Psoas muscle (tissue), 8 donors: ENCODE data around the gene MTHFSD. TPM values are rescaled to one million over a fixed set of nuclear protein-coding genes. Genes with fewer than 3 reads are reported as not detected.

Experiments used
- ATAC-seq, 4 donors: fragments of 200-7000 bp; cut with Tn5 transposase; one replicate each; pipeline ENCODE4 v1.9.1; 2020; ENCODE audit warnings: moderate library complexity in 3 of 4, mild to moderate bottlenecking in 2 of 4
- DNase-seq, 2 donors: peaks; one replicate each; pipeline ENCODE4 v3.0.0-alpha.2; 2020
- H3K27ac ChIP-seq: fragments of 200-600 bp; one replicate; pipeline ENCODE4 v1.8.0; 2022
- H3K27me3 ChIP-seq, 3 donors: fragments of 200-600 bp in 1 of 3; one replicate each; pipeline versions ENCODE4 v1.6.1 to v1.8.0; 2013 to 2022; ENCODE audit warnings: low read length in 2 of 3, mild to moderate bottlenecking in 2 of 3, moderate library complexity in 1 of 3; ENCODE audit not compliant: insufficient read depth in 3 of 3
- H3K36me3 ChIP-seq, 2 donors: fragments of 200-600 bp in 1 of 2; one replicate each; pipeline versions ENCODE4 v1.6.1 to v1.8.0; 2013 to 2022; ENCODE audit warnings: low read depth in 1 of 2, mild to moderate bottlenecking in 1 of 2, moderate library complexity in 1 of 2; ENCODE audit not compliant: insufficient read depth in 1 of 2
- H3K4me1 ChIP-seq: fragments of 200-600 bp; one replicate; pipeline ENCODE4 v1.8.0; 2022
- H3K4me3 ChIP-seq: fragments of 200-600 bp; one replicate; pipeline ENCODE4 v1.8.0; 2022; ENCODE audit warnings: mild to moderate bottlenecking
- H3K9me3 ChIP-seq: fragments of 200-600 bp; one replicate; pipeline ENCODE4 v1.8.0; 2022
- WGBS, 3 donors: extraction: QIAGEN DNeasy Blood & Tissue Kit; methylation state at CpG; one replicate each; pipeline versions ENCODE4 v1.1.6 to v1.1.7; 2013; 5-methylcytosine and 5-hydroxymethylcytosine counted together
- intact Hi-C, 2 donors: fragments of 100-400 bp; cut with DNase I; formaldehyde crosslinking; loops; one replicate each; pipeline versions ENCODE4 v1.11.0 to v1.14.2; 2022
- polyA plus RNA-seq, 3 donors: library from polyadenylated mRNA; stranded (reverse); fragments of 200-250 nt; gene quantifications; one replicate each; pipeline ENCODE4 v1.2.3, GENCODE V29; 2013
- total RNA-seq, 4 donors: library from RNA; stranded (reverse); fragmentation: NEBNext Ultra II Directional in 2 of 4; extraction: Animal tissue kit (Norgen Biotek cat#: 25700) in 2 of 4; gene quantifications; one replicate each; pipeline versions ENCODE4 v1.2.1 to v1.2.4, GENCODE V29; 2021 to 2023
- TF ChIP-seq, protein P1 (sequence below): fragments of 200-600 bp; IDR thresholded peaks from one replicate; pipeline ENCODE4 v1.8.0; 2022; ENCODE audit warnings: antibody characterized with exemption
- donor health status: healthy with polysubstance abuse.
- donor health status: DM: no; HTN: no; CAD: no; lungs with moderate emphysema.
- donor health status: Bipolar disorder and iron deficiency.
- donor health status: healthy.
- donor health status: DM: yes; HTN: yes; CAD: no.
- donor health status: DM: no; HTN: no; CAD: no.
- donor health status: DM: no; HTN: no; CAD: no.
- donor health status: DM: yes; HTN: yes; CAD: no.

MTHFSD gene
- total and polyA plus RNA-seq, 7 donors, result 4.3 to 16.0 (median 8.1) TPM

DNA sequence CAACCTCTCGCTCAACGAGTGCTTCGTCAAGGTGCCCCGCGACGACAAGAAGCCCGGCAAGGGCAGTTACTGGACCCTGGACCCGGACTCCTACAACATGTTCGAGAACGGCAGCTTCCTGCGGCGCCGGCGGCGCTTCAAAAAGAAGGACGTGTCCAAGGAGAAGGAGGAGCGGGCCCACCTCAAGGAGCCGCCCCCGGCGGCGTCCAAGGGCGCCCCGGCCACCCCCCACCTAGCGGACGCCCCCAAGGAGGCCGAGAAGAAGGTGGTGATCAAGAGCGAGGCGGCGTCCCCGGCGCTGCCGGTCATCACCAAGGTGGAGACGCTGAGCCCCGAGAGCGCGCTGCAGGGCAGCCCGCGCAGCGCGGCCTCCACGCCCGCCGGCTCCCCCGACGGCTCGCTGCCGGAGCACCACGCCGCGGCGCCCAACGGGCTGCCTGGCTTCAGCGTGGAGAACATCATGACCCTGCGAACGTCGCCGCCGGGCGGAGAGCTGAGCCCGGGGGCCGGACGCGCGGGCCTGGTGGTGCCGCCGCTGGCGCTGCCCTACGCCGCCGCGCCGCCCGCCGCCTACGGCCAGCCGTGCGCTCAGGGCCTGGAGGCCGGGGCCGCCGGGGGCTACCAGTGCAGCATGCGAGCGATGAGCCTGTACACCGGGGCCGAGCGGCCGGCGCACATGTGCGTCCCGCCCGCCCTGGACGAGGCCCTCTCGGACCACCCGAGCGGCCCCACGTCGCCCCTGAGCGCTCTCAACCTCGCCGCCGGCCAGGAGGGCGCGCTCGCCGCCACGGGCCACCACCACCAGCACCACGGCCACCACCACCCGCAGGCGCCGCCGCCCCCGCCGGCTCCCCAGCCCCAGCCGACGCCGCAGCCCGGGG lies 12.9 kb upstream of the MTHFSD start:
- TF ChIP-seq, protein P1, sequence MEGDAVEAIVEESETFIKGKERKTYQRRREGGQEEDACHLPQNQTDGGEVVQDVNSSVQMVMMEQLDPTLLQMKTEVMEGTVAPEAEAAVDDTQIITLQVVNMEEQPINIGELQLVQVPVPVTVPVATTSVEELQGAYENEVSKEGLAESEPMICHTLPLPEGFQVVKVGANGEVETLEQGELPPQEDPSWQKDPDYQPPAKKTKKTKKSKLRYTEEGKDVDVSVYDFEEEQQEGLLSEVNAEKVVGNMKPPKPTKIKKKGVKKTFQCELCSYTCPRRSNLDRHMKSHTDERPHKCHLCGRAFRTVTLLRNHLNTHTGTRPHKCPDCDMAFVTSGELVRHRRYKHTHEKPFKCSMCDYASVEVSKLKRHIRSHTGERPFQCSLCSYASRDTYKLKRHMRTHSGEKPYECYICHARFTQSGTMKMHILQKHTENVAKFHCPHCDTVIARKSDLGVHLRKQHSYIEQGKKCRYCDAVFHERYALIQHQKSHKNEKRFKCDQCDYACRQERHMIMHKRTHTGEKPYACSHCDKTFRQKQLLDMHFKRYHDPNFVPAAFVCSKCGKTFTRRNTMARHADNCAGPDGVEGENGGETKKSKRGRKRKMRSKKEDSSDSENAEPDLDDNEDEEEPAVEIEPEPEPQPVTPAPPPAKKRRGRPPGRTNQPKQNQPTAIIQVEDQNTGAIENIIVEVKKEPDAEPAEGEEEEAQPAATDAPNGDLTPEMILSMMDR, result no peak
- no peak for DNase-seq
- Histone ChIP-seq H3K9me3 (no peaks in the 10 kb centered on the region), H3K36me3 (no peaks in the 10 kb centered on the region), H3K27me3 (peaks cover 0 to 90% (median 49%) of the 10 kb centered on the region in 3 donors), H3K27ac (no peak overlapping the region), H3K4me3 (peak overlapping the region; percentile 52), H3K4me1 (peaks cover 5% of the 10 kb centered on the region)
- ATAC-seq, result no peak
- WGBS, 3 donors, result 1 to 2% (median 1%) methylated on average over 54 to 116 of the region's 116 CpGs
- intact Hi-C loops, result no loop called here

DNA sequence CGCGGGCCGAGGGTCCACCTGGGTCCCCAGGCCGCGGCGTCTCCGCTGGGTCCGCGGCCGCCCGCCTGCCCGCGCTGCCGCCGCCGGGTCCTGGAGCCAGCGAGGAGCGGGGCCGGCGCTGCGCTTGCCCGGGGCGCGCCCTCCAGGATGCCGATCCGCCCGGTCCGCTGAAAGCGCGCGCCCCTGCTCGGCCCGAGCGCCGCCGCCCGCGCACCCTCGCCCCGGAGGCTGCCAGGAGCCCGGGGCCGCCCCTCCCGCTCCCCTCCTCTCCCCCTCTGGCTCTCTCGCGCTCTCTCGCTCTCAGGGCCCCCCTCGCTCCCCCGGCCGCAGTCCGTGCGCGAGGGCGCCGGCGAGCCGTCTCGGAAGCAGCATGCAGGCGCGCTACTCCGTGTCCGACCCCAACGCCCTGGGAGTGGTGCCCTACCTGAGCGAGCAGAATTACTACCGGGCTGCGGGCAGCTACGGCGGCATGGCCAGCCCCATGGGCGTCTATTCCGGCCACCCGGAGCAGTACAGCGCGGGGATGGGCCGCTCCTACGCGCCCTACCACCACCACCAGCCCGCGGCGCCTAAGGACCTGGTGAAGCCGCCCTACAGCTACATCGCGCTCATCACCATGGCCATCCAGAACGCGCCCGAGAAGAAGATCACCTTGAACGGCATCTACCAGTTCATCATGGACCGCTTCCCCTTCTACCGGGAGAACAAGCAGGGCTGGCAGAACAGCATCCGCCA lies 12.1 kb upstream of the MTHFSD start:
- intact Hi-C loops, result no loop called here
- TF ChIP-seq, protein P1, result no peak
- no peaks in the 10 kb centered on the region for H3K36me3 ChIP-seq
- peak overlapping the region; percentile 52 for H3K4me3 ChIP-seq
- H3K27ac ChIP-seq, result peak overlapping the region; percentile 30
- ATAC-seq, result peak in 1 of 4 donors; percentile 17
- 1% methylated on average over 61 to 88 of the region's 88 CpGs for WGBS, 3 donors
- H3K27me3 ChIP-seq, result peaks cover under 1 to 82% (median 44%) of the 10 kb centered on the region in 3 donors
- peaks cover 5% of the 10 kb centered on the region for H3K4me1 ChIP-seq
- DNase-seq, result no peak
- no peaks in the 10 kb centered on the region for H3K9me3 ChIP-seq

DNA sequence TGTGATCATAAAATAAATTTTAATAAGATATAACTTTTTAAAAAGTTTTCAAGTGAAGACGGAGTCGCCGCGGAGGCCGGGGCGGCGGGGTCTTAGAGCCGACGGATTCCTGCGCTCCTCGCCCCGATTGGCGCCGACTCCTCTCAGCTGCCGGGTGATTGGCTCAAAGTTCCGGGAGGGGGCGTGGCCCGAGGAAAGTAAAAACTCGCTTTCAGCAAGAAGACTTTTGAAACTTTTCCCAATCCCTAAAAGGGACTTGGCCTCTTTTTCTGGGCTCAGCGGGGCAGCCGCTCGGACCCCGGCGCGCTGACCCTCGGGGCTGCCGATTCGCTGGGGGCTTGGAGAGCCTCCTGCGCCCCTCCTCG lies 11.5 kb upstream of the MTHFSD start, which contains the start of gene FOXC2:
FOXC2 (plus strand) TSS at position 229 of the 365 bp plus-strand sequence. CDS start 507 bp downstream, outside the sequence.
- no peaks in the 10 kb centered on the region for H3K9me3 ChIP-seq
- ATAC-seq, result no peak
- TF ChIP-seq, protein P1, result no peak
- peaks cover 3 to 81% (median 41%) of the 10 kb centered on the region in 3 donors for H3K27me3 ChIP-seq
- peak within 1 kb of the TSS; percentile 52 for H3K4me3 ChIP-seq
- peak; percentile 82 to 84 for DNase-seq
- intact Hi-C loops, result no loop called here
- WGBS, 3 donors, result 1 to 3% (median 1%) methylated on average over 30 of the region's 30 CpGs
- peak within 1 kb of the TSS; percentile 30 for H3K27ac ChIP-seq
- H3K4me1 ChIP-seq, result peaks cover 5% of the 10 kb centered on the region
- no peaks in the 10 kb centered on the region for H3K36me3 ChIP-seq

DNA sequence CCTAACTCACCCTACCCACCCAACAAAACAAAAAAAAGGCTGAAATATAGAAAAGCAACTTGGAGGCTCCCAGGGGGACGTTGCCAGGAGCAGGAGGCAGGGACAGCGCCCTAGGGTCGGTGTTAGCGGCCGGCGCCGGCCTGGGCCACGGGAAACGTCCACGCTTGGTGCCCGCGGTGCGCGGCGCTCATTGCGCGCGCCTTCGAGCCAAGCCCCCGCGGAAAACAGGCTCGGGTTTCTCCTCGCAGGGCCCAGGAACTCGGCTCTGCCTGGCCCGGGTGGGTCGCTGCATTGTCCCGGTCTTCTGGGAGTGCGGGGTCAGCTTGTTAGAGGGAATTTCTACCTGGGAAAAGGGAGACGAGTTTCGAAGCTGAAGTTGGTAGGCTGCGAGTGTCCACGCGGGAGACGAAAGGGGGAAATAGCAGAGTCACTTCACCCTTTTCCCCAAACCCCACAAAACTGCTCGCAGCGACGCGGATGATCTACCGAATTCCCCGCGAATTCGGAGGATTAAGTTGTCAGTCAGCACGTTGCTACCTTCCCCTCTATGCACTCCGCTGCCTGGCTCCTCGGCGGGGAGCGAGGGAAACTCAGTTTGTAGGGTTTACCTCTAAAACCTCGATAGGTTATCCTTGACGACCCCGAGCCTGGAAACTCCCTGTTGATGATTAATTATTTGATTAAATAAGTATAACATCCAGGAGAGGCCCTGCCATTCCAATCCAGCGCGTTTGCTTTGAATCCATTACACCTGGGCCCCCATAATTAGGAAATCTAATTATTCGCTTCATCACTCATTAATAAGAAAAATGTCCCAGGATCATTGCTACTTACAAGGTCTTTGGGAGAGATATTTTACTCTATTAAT lies 10.8 kb upstream of the MTHFSD start:
- no peaks in the 10 kb centered on the region for H3K9me3 ChIP-seq
- ATAC-seq (no peak), DNase-seq (no peak)
- no peaks in the 10 kb centered on the region for H3K36me3 ChIP-seq
- peaks cover 3 to 81% (median 37%) of the 10 kb centered on the region in 3 donors for H3K27me3 ChIP-seq
- no peak overlapping the region for H3K4me3 ChIP-seq
- H3K27ac ChIP-seq, result no peak overlapping the region
- intact Hi-C loops, result no loop called here
- 8 to 10% (median 9%) methylated on average over 50 to 53 of the region's 53 CpGs for WGBS, 3 donors
- TF ChIP-seq, protein P1, result no peak
- H3K4me1 ChIP-seq, result peaks cover 5% of the 10 kb centered on the region
